Muscle of arm (tissue), 12 donors: ENCODE measurements around the gene ARGLU1. TPM values are rescaled to one million over a fixed set of nuclear protein-coding genes. Genes with fewer than 3 reads are reported as not detected.

Source experiments
- DNase-seq: peaks from one replicate; pipeline ENCODE4 v3.0.0-alpha.2; 2013
- polyA plus RNA-seq, 12 donors: library from polyadenylated mRNA; unstranded; fragments of 120-200 nt; gene quantifications; one replicate each; pipeline ENCODE4 v1.2.1, GENCODE V29; 2013; ENCODE audit not compliant: insufficient read length in 12 of 12

Gene ARGLU1
- polyA plus RNA-seq, 12 donors = 89.7 to 337 (median 127) TPM

DNA sequence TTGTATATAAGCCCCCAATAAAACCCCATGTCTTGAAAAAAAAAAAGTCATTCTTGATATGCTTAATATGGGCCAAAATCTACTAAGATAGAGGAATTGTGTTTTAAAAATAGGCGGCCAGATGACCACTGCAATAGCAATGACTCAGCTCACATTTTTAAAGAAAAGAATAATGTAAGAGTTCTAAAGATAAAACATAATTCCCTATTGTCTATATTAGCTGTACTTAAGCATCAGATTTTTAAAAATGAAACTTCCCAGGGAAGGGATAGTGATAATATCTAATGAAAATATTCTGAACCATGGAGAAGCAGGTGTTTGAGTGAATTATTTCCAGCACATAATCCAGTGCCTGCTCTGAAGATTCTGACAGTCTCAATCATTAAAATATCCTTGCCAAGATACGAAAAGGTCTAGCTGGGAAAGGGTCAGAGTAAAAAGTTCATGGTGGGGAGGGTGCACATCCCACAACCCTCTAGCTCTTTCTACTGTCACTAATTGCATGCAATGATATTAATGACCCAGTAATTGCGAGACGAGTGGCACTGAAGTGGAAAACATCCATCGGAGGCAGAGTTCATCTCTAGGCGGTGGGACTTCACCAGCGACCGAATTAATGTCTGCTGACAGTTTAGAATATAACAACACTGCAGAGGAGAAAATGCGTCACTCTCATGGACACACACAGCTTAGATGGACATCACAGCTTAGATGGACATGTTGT is 64.0 kb downstream of the ARGLU1 start:
- DNase-seq = no peak

DNA sequence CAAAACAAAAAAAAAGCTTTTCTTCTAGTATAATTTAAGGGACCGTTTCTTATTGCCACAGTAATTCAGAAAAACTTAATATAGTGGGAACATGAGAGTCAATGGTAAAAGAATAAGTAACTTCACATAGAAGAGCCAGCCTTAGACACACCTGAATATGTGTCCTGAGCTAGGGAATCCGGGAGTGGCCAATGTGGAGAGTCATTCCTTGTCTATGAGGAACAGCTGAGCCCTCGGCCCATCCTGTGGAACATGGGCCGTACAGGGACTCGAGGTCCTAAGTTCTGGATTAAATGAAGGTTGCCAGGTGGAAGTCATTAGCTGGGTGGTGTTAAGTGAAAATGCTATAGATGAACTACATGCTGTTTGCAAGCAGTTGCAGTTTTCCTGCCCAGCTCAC is 64.7 kb downstream of the ARGLU1 start:
- DNase-seq = no peak

DNA sequence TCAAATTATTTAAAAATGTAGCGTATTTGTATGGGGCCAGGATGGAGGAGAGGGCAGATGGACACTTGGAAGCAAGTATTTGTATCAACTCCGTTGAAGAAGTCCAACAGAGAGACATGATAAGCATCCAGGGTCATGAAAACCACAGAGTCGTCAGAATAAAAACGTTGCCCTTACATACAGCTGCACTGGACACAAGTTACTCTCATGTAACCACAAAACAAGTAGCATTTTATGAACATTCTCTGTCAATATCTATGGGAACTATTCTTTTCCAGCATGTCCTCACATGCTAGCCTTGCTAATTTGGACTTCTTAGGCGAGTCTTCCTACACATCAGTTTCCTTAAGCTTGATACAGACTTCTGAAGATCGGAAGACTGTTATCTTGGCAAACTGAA is 67.5 kb downstream of the ARGLU1 start:
- DNase-seq = no peak

DNA sequence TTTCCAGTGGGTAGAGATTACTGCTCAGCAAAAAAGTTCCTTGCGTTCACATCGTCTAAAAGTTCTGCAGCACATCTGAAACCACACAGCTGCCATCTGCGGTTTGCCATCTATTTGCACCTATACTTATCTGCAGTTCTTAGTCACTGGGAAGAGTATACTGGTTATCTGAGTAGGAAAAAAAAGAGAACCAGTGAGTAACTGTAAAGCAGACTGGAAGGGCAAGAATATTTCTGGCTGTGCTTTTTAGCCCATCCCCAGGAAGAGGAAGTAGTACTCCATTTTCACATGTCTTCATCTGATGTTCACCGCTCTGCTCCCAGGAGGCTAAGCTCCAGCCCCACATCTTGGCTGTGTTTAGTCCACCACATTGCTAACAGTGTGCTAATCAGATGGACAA is 68.0 kb downstream of the ARGLU1 start:
- DNase-seq = no peak

DNA sequence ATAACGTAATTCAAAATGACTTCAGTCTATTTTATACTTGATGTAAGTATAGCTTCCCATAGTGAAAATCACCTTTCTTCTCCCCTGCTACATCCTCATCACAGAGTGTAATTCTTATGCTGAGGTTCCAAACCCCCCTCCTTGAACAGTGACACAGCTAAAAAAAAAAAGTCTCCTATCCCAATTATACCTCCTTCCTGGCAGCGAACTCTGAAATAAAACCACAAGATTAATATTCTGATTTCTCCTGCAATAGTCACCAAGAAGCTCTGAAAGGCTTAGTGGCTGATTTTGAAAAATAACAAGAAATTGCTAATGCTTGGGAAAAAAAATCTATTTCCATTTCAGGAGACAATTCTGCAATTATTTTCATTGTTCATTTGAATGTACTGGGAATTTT is 68.8 kb downstream of the ARGLU1 start:
- DNase-seq = no peak

DNA sequence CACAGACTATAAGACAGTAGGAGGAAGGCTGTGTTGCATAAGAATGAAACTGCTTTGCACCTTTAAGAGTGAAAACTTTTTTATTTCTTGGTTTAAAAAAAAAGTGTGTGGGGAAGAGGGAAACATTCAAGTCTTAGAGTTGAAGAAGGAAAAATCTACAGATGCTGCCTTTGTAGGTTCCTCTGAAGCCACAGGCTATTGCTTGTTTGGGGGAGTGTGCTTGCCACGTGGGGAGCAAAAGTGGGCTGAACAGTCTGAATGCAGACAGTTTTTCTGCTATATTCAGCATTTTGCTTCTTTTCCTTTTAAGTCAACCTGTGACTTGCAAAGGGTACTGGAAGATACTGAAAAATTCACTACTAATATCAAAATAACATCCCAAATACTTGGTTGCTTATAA is 69.4 kb downstream of the ARGLU1 start:
- no peak for DNase-seq

DNA sequence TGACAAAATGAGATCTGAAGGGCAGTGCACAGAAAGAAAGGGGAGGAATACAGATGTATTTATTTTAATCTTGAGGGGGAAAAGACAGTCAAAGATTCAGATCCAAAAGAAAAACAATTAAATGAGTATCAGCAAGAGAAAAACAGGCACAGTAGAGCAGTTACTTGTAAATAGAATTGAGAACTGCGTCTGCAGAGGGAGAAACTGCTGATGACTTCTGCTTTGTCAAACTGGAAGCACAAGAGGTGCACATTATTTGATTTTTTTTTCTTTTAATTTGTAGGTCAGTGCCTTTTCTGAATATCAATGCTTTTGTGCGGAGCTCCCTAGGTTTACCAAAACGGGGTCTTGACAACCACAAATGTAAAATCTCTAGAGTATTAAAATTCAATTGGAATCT is 69.8 kb downstream of the ARGLU1 start:
- DNase-seq = no peak

DNA sequence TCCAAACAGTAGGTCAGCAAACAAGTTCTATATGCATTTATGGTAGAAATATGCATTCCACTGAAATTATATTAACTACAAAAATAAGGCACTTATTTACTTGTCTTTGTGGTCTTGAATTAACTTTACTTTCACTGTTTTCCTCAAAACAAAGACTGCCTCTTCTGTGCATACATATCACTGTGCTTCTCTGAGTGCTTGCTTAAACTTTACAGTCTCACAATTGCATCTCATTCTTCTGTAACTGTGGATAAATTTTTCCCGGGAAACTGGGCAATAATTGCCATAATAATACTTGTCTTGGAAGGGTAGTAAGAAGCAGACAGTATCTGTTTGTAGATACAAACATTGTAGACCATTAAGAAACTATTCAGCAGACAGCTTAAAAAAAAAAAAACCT is 70.9 kb downstream of the ARGLU1 start:
- no peak for DNase-seq

DNA sequence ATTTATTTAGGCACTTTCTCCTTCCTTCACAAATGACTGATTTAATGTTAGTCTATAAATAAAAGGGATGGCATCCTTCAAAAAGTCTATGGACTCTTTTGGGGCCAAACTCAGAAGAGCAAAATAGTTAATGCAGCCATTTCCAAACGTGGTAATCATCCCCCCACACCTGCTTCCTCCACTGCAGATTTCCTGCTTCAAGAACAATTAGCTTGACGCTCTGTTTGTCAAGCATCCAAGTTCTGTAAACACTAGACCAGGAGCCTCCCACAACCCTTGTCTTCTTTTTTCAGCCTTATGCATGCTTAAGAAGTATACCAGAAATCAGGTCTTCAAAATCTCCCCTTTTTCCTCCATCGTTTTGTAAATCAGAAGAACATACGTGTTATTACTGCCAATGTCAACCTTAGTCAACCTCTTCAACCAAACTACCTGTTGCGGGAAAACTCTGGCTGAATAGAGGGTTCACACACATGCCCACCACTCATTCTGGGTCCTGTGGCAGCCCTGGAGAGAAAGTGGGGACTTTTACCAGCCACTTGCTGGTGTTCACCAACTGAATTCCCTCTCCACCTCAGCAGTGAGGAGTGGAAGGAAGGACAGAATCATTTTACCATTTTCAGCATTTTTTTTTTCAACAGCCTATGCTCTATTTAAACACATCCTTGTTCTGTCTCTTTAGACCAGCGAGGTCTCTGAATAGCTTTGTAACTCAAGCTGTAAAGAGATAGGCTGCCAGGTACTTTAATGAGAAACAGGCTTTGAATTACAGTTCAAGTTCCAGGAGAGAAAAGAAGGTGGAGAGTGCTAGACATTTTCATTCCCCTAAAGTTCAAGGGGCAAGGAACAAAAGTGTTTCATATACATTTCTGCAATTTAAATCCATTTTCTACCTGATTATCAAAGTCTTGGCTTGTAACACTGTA is 71.6 kb downstream of the ARGLU1 start:
- no peak for DNase-seq

DNA sequence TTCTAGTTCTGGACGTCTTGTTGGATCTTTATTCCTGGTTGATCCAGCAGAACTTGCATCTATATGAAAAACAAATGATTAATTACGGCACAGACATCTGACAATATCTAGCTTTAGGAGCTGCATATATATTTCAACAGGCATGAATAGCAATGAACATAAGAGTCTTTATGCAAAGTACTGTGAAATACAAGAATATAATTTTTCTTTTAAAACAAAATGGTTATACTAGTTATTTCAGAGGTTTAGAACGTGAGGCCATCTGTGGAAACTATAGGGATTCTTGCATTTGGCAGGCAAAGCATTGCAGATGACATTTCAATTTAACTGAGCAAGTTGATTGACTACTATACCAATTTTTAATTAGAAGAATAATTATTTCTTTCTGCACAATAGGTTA is 73.0 kb downstream of the ARGLU1 start:
- no peak for DNase-seq

DNA sequence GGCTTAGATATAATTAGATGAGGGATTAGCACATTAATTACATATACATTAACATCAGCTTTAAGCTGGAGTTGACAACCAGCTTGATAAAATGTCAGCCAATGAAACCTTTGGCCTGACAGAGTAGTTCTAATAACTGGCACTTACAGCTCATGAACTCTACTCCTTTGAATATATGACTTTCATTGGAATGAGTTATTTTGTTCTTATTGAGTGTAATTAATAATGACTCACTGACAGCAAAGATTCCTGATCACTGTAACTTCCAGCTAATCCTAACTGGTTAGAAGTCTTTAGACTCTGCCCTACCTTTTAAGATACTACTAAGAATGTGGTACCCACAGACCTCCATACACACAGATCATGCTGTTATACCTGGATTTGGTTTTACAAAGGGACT is 73.4 kb downstream of the ARGLU1 start:
- DNase-seq = no peak

DNA sequence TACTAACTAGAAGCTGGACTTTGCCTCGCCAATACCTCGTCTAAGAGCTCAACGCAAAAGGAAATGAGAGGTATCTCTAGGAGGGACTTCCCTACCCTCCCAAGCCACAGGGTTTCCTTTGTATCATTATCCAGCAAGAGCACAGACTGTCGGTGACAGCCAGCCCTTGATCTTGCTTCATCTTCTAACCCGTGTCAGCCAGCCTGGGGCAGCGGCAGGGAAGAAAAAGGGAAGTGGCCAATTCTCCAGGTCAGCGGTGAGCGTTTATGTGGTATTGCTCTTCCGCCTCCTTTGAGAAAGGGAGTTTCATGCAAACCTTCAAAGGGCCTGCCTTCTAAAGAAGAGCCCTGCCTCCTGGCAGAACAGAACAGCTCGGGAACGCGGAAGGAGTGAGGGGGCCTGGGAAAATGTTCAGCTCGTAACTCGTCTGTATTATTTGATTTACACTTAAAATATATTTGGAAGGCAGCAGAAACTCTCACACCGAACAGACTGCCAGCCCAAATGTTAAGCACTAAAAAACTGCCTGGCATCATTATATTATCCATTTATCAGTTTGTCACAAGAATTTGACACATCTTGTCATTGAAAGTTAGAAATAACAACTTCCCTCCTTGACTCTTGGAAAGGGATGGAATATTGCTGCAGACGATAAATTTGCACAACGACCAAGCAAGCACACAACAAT is 74.3 kb downstream of the ARGLU1 start:
- DNase-seq = no peak

DNA sequence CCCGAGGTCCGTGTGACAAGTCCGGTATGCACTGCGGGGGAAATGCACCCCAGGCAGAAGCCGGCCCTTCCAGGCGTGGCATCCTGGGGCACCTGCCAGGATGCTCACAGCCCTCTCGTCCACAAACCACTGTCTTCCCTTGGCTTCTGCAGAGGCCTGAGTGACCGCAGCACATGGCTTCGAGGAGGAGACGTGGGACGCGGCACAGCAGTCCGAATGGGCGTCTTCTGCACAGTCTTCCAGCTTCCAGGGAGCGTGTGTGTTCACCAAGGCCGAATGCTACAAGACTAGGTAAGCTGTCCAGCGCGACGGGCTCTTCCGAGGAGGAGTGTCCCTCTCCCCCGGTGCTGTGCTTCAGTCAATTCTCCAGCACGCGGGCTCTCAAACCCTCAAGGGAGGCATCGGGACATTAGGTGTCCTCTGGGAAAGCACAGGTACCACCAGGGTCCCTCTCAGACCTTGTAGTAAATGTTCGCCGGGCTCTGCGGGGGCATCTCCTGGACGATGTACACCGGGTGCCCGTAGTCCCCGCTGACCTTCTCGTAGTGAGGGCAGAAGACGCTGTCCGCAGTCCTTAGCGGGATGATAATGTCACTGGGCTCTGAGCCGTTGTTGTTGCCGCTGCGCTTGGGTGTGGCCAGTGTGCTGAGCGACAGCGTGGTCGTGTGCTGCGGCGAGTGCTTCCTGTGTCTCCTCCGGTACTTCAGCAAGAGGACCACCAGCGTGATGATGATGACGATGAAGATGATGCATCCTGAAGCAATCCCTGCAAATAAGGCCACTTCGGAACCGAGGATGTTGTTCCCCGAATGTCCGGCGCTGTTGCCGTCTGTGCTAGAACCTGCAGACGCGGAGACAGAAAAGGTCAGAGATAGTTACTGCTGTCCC is 75.1 kb downstream of the ARGLU1 start:
- no peak for DNase-seq

DNA sequence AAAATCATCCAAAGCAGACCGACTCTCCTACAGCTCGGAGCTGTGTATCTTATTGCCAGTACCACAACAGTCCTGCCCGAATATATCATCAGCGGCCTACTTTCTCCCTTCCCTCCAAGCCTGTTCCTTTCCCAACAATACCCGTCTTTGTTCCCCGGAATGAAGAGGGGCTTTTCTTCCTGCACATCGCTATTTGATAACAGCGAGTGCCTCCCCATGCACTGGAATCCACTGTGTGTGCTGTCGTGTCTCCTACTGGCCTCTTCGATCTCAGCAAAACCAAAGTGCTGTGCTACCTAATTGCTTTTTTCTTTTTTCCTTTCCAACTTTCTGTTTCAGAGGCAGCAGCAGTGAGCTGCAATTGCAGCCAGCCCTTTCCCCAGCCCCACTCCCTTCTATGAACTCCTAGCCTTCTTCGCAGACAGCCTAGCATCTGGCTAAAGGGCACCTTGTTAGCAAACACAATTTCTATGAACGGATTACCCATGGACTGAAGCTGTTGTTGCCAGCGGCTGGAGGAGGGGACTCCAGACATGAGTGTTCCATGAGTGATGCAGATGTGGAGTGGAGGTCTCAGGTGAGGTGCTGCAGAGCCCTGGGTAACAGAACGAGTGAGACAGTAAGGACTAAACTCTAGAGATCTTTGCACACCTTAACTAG is 75.9 kb downstream of the ARGLU1 start:
- DNase-seq = no peak

Other genes with a start within 250 kb of the ARGLU1 start
- 10 to 100 TPM in 11 of 12 donors, not detected in 1; 17.7 to 73.8 (median 21.6) TPM for gene EFNB2, start 32.5 kb downstream of the ARGLU1 start, polyA plus RNA-seq